GM18498 (cell line): Measurements from ENCODE around the gene MAST4.

Experiments
- ATAC-seq: cut with Tn5 transposase; IDR thresholded peaks from one replicate; pipeline ENCODE4 v1.9.1; 2021; ENCODE audit warnings: mild to moderate bottlenecking, moderate library complexity; ENCODE audit not compliant: unreplicated experiment

Gene MAST4

GRCh38 chr5:66864240-66864884, 268.2 kb downstream of the MAST4 start:
- ATAC-seq: no peak

DNA sequence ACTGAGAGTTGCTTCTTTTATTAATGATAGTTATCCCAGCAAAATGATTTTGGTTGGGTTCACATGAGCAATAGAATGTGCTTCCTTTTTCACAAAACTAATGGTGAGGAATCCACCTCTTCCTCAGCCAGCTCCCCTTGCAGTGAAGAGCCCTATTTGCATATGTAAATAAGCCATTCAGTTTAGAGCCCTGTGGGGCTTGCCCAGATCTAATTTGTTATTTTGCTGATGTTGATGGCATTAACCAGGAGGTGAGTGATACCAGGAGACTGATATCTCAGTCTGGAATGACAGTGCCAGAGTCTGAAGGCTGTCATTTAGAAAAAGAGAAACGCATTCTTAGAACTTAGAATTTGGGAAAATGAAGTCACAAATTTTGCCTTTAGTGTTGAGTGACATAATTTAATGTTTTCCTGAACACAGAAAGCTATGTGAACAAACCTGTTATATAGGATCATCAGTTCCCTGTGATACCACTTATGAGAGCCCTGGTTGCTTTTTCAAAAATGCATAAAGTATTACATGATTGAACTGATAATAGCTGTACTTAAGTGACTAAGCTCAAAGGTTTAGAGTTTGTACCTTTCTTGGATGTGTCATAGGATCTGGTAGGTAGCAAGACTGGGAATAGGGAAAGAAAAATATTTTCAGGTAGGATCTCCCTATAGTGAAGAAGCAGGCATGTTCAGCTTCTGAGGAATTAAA, 271.6 kb downstream of the MAST4 start:
- no peak for ATAC-seq

DNA sequence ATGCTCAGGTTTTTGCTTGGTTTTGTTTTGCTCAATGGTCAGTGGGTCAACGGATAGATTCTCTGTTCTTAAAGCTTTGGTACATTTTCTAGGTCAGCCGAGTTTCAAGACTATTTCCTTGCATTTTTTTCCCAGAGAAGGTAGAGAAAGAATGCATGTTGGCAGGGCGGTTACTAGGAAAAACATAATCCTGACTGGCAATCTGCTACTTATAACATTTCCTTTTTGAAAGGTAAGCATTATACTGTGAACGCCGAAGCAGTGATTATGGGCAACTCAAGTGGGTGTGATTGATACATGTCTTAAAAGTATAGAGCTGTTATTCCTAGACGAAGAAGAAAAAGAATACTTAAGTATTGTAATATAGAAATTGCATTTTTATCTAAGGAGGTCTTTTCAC, 273.2 kb downstream of the MAST4 start:
- ATAC-seq: no peak

- no peak for ATAC-seq
Observed at GRCh38 chr5:66870708-66871107, 274.5 kb downstream of the MAST4 start.

DNA sequence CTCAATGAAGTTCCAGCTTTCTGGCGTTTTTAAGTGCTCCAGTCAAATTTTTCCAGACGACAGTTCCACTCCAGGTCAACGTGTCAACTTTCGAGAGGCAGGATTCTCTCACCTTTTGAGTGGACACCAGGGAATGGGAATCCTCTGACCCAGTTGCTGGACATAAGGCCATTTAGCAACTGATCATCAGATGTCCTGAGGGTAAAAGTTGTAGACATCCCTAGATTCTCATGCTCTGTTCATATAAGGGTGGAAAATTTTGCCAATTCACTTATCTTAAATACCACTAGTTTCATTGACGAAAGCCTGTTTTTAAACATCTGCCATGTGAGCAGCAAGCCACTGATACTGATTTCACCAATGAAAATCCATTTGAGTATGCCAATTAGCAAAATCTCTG, 275.5 kb downstream of the MAST4 start:
- no peak for ATAC-seq

GRCh38 chr5:66872736-66873331, 276.6 kb downstream of the MAST4 start:
- no peak for ATAC-seq

DNA sequence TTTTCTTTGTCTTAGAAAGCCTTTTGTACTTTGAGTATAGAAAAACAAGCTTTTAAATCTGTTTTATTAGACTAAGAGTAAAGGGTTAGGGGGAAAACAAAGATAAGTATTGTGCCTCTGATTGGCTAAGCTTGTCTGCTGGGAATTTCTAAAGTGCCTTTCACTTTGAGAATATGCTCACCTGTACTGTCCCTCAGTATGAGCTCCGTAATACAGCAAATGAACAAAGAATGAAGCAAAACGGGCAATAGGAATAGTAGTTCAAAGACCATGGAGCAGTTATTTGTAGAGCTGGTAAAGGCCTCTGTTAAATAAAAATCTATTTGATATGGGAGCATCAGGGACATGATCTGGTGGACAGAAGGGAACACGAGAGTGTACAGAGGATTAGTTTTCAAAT, 277.8 kb downstream of the MAST4 start:
- no peak for ATAC-seq

GRCh38 chr5:66875315-66875714, 279.1 kb downstream of the MAST4 start:
- no peak for ATAC-seq

GRCh38 chr5:66876266-66876807, 280.1 kb downstream of the MAST4 start:
- ATAC-seq: no peak

DNA sequence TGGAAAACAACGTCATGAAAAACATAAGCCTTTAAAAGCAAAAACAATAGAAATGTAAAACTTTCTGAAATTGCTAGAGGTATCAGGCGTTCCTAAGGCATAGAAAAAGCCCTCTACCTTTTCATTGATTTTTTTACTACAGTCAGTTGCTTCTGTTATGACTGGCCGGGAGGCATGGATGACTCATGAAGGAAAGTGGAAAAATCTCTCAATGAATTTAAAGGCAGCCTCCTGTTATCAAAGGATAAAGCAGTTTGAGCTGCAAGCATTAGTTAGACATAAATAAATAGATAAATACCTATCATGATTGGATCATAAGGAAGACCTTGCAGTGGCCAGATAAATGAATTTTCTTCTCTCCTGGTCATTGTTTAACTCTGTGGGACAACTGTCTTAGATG, 281.6 kb downstream of the MAST4 start:
- no peak for ATAC-seq

GRCh38 chr5:66880401-66880800, 284.2 kb downstream of the MAST4 start:
- ATAC-seq: no peak

GRCh38 chr5:66881480-66882161, 285.4 kb downstream of the MAST4 start:
- no peak for ATAC-seq

DNA sequence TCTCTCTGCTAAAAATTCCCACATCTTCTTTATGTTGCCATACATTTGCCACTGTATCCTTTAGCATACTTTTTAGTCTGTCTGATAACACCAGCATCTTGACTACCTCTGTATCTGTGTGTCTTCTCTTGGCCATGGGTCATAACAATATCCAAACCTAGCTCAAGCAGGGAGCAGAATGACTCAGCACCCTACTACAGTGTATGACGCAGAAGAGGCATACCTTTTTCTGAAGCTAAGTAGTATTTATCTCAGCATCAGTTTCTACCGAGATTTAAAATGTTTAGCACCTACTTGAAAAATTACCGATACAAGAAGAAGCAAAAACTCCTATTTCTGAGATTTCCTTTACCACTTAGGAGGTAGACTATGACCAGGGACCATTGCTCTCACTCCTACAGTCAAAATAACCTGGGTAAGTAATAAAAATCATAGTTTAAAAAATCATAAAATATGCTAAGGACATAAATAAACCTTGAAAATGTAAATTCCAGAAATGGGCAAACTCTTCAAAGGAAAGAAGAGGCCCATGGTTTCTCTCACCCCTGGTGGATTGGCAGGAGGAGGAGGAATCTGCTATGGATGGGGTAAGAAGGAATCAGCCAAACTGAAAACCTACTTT, 286.5 kb downstream of the MAST4 start:
- no peak for ATAC-seq

- ATAC-seq: no peak
Observed at GRCh38 chr5:66884564-66885243, 288.5 kb downstream of the MAST4 start.

GRCh38 chr5:66886941-66887340, 290.7 kb downstream of the MAST4 start:
- ATAC-seq: no peak

DNA sequence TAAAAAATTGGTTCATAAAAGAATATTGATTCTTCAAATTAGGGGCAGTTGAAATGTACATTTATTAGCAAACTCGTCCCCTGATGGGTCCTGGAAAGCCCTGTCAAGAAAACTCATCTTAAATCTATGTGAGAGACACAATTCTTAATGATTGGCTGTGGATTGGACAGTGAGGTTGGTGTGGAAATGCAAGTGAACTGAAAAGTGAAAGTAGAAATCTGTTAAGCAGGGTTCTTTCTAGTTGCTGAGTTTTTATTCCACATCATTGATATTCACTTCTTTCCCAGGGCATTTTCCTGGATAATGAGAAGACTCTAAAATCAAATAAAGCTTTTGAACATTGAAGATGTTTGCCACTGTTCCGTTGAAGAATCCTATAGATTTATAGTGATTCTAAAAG, 292.4 kb downstream of the MAST4 start:
- no peak for ATAC-seq

DNA sequence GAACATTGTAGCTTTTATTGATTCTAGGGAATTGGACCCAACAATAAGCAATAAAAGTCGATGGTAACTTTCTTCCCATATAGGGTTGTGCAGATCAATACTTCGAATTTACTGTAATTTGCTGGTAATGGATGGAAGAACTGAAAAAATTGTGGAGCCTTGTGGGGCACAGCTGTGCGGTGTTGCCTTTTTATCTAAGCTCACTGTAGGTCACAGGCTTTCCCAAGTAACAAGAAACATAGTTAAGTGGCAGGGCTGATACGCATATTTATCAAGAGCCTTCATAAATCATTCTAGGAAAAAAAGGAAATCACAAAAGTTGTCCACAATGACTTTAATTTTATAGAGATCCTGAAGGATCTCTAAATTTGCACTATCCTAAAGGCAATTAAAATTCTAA, 292.9 kb downstream of the MAST4 start:
- ATAC-seq: no peak

DNA sequence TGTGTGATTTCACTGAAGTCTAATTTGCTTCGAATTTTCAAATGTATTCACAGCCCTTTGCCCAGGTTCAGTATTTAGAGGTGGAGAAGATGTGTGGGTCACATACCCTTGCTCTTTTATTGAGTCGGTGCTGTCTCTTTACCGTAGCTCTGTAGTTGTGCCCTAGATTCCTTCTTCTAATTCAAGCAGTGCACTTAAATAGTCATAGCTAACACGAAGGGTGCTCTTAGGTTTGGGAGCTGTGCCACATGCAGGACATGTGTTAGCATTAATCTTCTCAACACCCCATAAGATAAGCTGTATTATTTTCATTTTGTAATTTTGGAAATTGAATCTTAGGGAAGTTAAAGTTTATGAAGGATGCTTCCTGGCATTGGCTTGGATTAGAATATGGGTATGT, 293.3 kb downstream of the MAST4 start:
- ATAC-seq: no peak

DNA sequence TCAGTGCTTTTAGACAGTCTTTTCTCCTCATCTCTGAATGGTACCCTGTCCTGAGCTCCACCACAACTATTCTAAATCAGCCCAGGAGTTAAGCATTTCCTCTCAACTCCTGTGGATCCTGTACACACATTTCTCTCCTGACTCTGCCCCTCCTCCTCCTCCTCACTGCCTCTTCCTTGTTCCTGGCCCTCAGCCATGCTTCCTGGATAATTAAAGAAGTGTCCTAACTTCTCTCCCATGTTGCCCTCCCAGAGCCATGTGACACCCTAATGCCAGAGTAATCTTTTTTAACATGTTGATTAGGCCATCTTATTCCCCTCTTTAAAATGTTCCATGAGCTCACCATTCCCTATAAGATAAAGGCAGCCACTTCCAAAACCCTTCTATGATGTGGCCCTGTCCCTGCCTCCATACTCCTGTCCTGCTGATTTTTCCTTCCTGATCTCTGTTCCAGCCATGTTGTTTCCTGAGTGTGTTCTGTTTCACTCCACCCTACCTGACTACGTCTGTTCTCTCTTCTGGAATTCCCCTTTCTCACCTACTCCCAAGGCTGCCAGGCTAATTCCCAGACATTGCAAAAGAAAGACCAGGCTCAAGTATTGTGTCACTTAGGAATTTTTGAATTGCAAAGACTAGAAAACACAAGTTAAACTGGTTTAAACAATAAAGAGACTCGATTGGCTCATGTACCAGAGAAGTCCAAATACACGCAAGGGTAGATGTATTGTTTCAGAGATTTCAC, 295.2 kb downstream of the MAST4 start:
- no peak for ATAC-seq

DNA sequence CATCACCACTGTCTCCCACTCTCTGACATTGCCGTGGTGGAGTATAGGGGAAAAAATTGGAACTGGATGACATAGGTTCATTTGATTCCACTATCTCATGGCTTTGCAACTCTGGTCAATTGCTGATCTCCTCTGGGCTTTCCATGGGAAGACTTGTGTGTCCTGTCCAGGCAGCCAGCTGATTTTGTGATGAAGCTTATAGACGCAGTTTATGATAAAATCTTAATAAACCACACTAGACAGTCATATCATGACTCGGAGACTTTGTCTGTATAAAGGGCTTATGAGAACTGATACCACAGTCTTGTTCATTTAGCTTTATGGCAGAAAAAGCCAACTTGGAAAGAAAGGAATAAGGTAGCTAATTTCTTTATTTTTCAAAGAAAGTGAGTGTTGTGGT, 296.5 kb downstream of the MAST4 start:
- ATAC-seq: no peak
